Tibial artery (tissue), 4 donors: Measurements from ENCODE around the gene ADAMTS17.

Experiments used
- DNase-seq, 2 donors: peaks; one replicate each; pipeline ENCODE4 v3.0.0-alpha.2; 2019
- H3K27ac ChIP-seq, 2 donors: fragments of 200-600 bp; sonication (generic) in 1 of 2; 1 replicate in 1 of 2; 2 replicates in 1 of 2; pipeline ENCODE4 v1.5.1; 2018 to 2019; ENCODE audit warnings: mild to moderate bottlenecking in 1 of 2
- H3K27me3 ChIP-seq, 2 donors: fragments of 200-600 bp; sonication (generic) in 1 of 2; one replicate each; pipeline versions ENCODE4 v1.5.1 to v1.6.0; 2016 to 2019
- H3K36me3 ChIP-seq, 3 donors: fragments of 200-600 bp; sonication (generic) in 2 of 3; one replicate each; pipeline ENCODE4 v1.5.1; 2016 to 2019; ENCODE audit warnings: mild to moderate bottlenecking in 2 of 3
- H3K4me1 ChIP-seq, 4 donors: fragments of 200-600 bp; sonication (generic) in 2 of 4; 1 replicate in 3 of 4; 2 replicates in 1 of 4; pipeline ENCODE4 v1.5.1; 2016 to 2019
- H3K4me3 ChIP-seq, 2 donors: fragments of 200-600 bp; sonication (generic) in 1 of 2; 1 replicate in 1 of 2; 2 replicates in 1 of 2; pipeline ENCODE4 v1.5.1; 2018 to 2019; ENCODE audit warnings: mild to moderate bottlenecking in 2 of 2
- H3K9me3 ChIP-seq, 3 donors: fragments of 200-600 bp; sonication (generic) in 1 of 3; one replicate each; pipeline ENCODE4 v1.5.1; 2016 to 2019
- intact Hi-C: fragments of 100-400 bp; cut with DNase I; formaldehyde crosslinking; loops from one replicate; pipeline ENCODE4 v1.15.0; 2023; ENCODE audit warnings: low total_unique reads
- TF ChIP-seq, protein P1 (sequence below), 2 experiments: fragments of 200-600 bp in 1 of 2; fragments of 450-650 bp in 1 of 2; IDR thresholded peaks; one replicate each; pipeline ENCODE4 v1.5.1; 2017 to 2019; ENCODE audit warnings: antibody characterized with exemption in 2 of 2, mild to moderate bottlenecking in 1 of 2, moderate library complexity in 1 of 2

The ADAMTS17 gene

DNA sequence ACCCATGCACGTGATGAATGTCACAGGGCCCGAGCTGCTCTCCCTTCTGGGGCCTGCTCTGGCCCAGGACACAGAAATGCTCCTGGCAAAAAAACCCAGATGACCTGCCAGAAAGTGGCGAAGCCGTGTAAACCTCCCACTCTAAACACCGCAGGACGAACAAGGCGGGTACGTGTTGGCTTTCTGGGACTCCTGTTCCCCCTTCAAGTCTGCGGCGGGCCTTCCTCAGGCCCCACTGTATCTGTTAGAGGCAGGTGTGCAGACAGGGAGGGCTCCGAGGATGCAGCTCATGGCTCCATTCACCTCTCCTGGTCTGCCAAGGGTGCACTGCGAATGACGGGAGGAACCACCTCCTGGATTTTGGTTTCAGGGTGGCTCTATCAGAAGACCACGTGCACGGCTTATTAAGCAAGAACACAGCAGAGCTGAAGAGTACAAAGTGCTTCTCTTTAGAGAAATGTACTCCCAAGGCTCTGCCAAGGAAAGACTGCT lies 173.8 kb downstream of the ADAMTS17 start:
- H3K4me1 ChIP-seq, result peaks cover 0 to 16% (median 4%) of the 10 kb centered on the region in 4 donors
- H3K9me3 ChIP-seq, result peaks cover 0 to 15% (median 13%) of the 10 kb centered on the region in 3 donors
- H3K27me3 ChIP-seq, result no peaks in the 10 kb centered on the region
- H3K36me3 ChIP-seq, result no peaks in the 10 kb centered on the region
- peak overlapping the region; percentile 33 to 66 for H3K27ac ChIP-seq
- intact Hi-C loops, result no loop called here
- DNase-seq, result peak; percentile 49 to 80
- H3K4me3 ChIP-seq, result peak overlapping the region in 1 of 2 donors; percentile 18
- TF ChIP-seq, protein P1, sequence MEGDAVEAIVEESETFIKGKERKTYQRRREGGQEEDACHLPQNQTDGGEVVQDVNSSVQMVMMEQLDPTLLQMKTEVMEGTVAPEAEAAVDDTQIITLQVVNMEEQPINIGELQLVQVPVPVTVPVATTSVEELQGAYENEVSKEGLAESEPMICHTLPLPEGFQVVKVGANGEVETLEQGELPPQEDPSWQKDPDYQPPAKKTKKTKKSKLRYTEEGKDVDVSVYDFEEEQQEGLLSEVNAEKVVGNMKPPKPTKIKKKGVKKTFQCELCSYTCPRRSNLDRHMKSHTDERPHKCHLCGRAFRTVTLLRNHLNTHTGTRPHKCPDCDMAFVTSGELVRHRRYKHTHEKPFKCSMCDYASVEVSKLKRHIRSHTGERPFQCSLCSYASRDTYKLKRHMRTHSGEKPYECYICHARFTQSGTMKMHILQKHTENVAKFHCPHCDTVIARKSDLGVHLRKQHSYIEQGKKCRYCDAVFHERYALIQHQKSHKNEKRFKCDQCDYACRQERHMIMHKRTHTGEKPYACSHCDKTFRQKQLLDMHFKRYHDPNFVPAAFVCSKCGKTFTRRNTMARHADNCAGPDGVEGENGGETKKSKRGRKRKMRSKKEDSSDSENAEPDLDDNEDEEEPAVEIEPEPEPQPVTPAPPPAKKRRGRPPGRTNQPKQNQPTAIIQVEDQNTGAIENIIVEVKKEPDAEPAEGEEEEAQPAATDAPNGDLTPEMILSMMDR (IDR thresholded peaks at IDR 0.05), result no peak

DNA sequence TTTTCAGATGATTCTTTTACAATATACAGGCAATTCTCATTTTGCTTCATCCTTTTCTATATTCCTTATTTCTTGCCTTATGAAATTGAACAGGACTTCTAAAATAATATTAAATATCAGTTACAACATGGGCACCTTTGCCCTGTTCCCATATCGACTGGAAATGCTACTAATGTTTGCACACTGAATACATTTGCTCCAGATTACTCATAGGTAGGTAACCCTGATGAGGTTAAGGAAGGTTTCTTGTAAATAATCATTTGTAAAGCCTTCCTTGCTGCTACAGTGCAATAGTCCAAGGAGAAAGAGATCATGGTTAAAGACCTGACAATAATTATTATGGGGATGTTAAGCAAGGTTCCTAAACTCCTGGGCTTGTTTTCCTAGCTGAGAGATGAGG lies 175.5 kb downstream of the ADAMTS17 start:
- DNase-seq, result no peak
- no peak overlapping the region for H3K27ac ChIP-seq
- no peaks in the 10 kb centered on the region for H3K27me3 ChIP-seq
- no peaks in the 10 kb centered on the region for H3K36me3 ChIP-seq
- intact Hi-C loops, result no loop called here
- H3K4me3 ChIP-seq, result no peak overlapping the region
- TF ChIP-seq, protein P1 (IDR thresholded peaks at IDR 0.05), result no peak
- H3K4me1 ChIP-seq, result peaks cover 0 to 16% (median 4%) of the 10 kb centered on the region in 4 donors
- H3K9me3 ChIP-seq, result peaks cover 0 to 1% (median 0%) of the 10 kb centered on the region in 3 donors

DNA sequence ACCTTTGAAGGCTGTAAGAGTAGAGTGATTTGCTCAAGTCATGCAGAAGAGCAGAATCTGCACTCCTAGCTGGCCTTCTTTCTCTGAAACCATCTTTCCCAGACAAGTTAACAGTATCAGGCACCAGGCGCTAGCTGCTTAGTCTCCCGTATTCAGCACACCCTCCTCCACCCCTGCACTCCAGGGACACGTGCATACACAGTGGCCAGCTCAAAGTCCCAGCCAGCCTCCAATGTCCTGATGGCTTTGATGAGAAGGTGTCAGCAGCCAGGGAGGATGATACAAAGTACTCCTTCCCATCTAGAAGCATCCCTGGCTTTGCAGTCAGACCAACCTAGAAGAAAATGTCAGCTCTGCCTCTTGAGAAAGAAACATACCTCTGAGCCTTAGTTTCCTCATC lies 177.8 kb downstream of the ADAMTS17 start:
- Histone ChIP-seq H3K4me3 (no peak overlapping the region), H3K9me3 (no peaks in the 10 kb centered on the region), H3K27ac (no peak overlapping the region), H3K4me1 (peaks cover 0 to 25% (median 4%) of the 10 kb centered on the region in 4 donors), H3K27me3 (no peaks in the 10 kb centered on the region), H3K36me3 (no peaks in the 10 kb centered on the region)
- intact Hi-C loops, result no loop called here
- TF ChIP-seq, protein P1 (IDR thresholded peaks at IDR 0.05), result no peak
- no peak for DNase-seq

DNA sequence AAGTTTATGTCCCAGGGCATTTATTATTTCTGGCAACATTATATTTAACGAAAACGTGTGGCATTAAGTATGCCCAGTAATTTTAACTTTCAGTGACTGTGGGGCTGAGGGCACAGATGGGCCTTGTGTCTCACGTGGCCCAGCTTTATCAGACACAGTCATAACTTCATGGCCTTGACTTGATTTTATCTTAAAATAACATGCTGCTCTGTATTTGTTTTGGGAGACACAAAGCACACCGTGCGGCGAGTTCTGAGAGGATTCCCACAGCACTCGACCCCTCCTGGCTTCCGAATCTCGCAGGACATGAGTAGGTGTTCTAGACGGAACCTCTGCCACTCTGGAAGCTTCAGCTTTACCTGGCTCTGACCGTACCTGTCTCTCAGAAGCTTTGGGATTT lies 180.8 kb downstream of the ADAMTS17 start:
- Histone ChIP-seq H3K27me3 (no peaks in the 10 kb centered on the region), H3K4me3 (no peak overlapping the region), H3K4me1 (peaks cover 0 to 9% (median 0%) of the 10 kb centered on the region in 4 donors), H3K36me3 (no peaks in the 10 kb centered on the region), H3K27ac (no peak overlapping the region), H3K9me3 (no peaks in the 10 kb centered on the region)
- TF ChIP-seq, protein P1 (IDR thresholded peaks at IDR 0.05), result no peak
- intact Hi-C loops, result no loop called here
- DNase-seq, result no peak

DNA sequence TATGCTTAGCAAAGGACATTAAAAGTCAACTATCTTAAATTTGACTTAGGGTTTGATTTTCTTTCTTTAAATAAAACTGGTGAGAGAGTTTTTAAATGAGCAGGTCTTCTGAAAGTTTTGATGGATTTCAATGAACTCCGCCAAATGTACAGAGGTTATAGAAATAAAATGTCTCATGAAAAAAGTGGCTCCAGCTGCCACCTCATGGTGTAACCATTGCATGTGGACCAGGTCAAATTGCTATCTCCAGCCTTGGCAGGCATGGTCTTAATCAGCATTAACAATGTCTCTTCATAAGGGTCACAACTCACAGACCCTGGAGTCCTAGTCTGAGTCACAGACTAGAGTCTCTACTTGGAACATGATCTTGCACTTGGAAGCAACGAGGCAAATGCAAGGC lies 182.3 kb downstream of the ADAMTS17 start:
- no peak overlapping the region for H3K27ac ChIP-seq
- no peaks in the 10 kb centered on the region for H3K27me3 ChIP-seq
- H3K4me1 ChIP-seq, result peaks cover 0 to 9% (median 0%) of the 10 kb centered on the region in 4 donors
- no peaks in the 10 kb centered on the region for H3K36me3 ChIP-seq
- TF ChIP-seq, protein P1 (IDR thresholded peaks at IDR 0.05), result peak in 1 of 2 experiments; percentile 9
- H3K4me3 ChIP-seq, result no peak overlapping the region
- intact Hi-C loops, result no loop called here
- no peaks in the 10 kb centered on the region for H3K9me3 ChIP-seq
- no peak for DNase-seq

DNA sequence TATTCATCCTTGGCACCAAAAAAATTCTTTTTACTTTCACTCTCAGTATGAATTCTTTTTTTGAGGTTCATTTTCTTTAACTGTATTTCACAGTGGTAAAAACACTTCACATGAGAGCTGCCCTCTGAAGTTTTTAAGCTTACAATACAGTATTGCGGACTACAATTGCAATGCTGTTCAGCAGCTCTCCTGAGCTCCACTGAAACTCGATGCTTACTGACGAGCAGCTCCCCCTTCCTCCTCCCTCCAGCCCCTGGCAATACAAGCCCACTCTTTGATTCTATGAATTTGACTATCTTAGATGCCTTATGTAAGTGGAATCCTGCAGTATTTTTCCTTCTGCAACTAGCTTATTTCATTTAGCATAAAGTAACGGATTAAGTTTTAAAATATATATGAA lies 183.4 kb downstream of the ADAMTS17 start:
- no peak overlapping the region for H3K4me3 ChIP-seq
- no peaks in the 10 kb centered on the region for H3K9me3 ChIP-seq
- TF ChIP-seq, protein P1 (IDR thresholded peaks at IDR 0.05), result no peak
- H3K4me1 ChIP-seq, result peaks cover 0 to 9% (median 0%) of the 10 kb centered on the region in 4 donors
- intact Hi-C loops, result no loop called here
- no peak for DNase-seq
- H3K36me3 ChIP-seq, result no peaks in the 10 kb centered on the region
- H3K27me3 ChIP-seq, result no peaks in the 10 kb centered on the region
- H3K27ac ChIP-seq, result no peak overlapping the region
